Fibroblast of villous mesenchyme (primary cell): ENCODE results near the gene NFATC1. TPM values are rescaled to one million over a fixed set of nuclear protein-coding genes. Genes with fewer than 3 reads are reported as not detected.

ENCODE experiments used
- DNase-seq: peaks from one replicate; pipeline ENCODE4 v3.0.0-alpha.2; 2010; ENCODE audit warnings: low read depth
- H3K4me3 ChIP-seq: 2 replicates; pipeline ENCODE4 v1.5.1; 2011; ENCODE audit warnings: low read depth, mild to moderate bottlenecking, low read length
- CTCF ChIP-seq: IDR thresholded peaks from 2 replicates; pipeline ENCODE4 v1.5.1; 2012; ENCODE audit warnings: low read depth, mild to moderate bottlenecking, low read length; ENCODE audit not compliant: insufficient read depth
- total RNA-seq: library from RNA; depleted of rRNA; stranded (reverse); fragments of >200 nt; gene quantifications from 2 replicates; pipeline ENCODE4 v1.2.3, GENCODE V29; 2012

The NFATC1 gene
- total RNA-seq, 1 donor: 0.43 TPM

GRCh38 chr18:79379931-79380815 is 15.6 kb upstream of the NFATC1 start:
- no peak for TF ChIP-seq CTCF
- H3K4me3 ChIP-seq: no peak overlapping the region
- no peak for DNase-seq

- peak; percentile 50 for DNase-seq
- peak; percentile 84 for TF ChIP-seq CTCF
- H3K4me3 ChIP-seq: no peak overlapping the region
Measured at GRCh38 chr18:79380816-79381806, 14.6 kb upstream of the NFATC1 start.

- no peak overlapping the region for H3K4me3 ChIP-seq
- no peak for TF ChIP-seq CTCF
- DNase-seq: no peak
Measured at GRCh38 chr18:79381811-79382311, 13.9 kb upstream of the NFATC1 start.

- H3K4me3 ChIP-seq: no peak overlapping the region
- no peak for DNase-seq
- TF ChIP-seq CTCF: no peak
Measured at GRCh38 chr18:79382681-79383387, 12.9 kb upstream of the NFATC1 start.

GRCh38 chr18:79383388-79384056 is 12.2 kb upstream of the NFATC1 start:
- no peak for TF ChIP-seq CTCF
- H3K4me3 ChIP-seq: no peak overlapping the region
- no peak for DNase-seq

GRCh38 chr18:79384151-79384807 is 11.5 kb upstream of the NFATC1 start:
- no peak overlapping the region for H3K4me3 ChIP-seq
- TF ChIP-seq CTCF: no peak
- no peak for DNase-seq
